Tibial nerve (tissue), 4 donors: ENCODE results near the gene MRPL44. TPM values are rescaled to one million over a fixed set of nuclear protein-coding genes. Genes with fewer than 3 reads are reported as not detected.

Experiments
- DNase-seq, 2 donors: peaks; one replicate each; pipeline ENCODE4 v3.0.0-alpha.2; 2019; ENCODE audit warnings: low spot score in 2 of 2
- H3K27ac ChIP-seq, 4 donors: fragments of 200-600 bp; sonication (generic) in 3 of 4; one replicate each; pipeline ENCODE4 v1.5.1; 2017 to 2019; ENCODE audit warnings: mild to moderate bottlenecking in 1 of 4
- H3K27me3 ChIP-seq, 2 donors: fragments of 200-600 bp; sonication (generic) in 1 of 2; one replicate each; pipeline versions ENCODE4 v1.5.1 to v1.6.0; 2017 to 2019
- H3K36me3 ChIP-seq, 3 donors: fragments of 200-600 bp; sonication (generic); one replicate each; pipeline ENCODE4 v1.5.1; 2018 to 2019
- H3K4me1 ChIP-seq, 4 donors: fragments of 200-600 bp; sonication (generic) in 3 of 4; one replicate each; pipeline ENCODE4 v1.5.1; 2017 to 2019
- H3K4me3 ChIP-seq, 4 donors: fragments of 200-600 bp; sonication (generic) in 3 of 4; one replicate each; pipeline ENCODE4 v1.5.1; 2017 to 2019; ENCODE audit warnings: mild to moderate bottlenecking in 1 of 4, moderate library complexity in 1 of 4
- H3K9me3 ChIP-seq, 4 donors: fragments of 200-600 bp; sonication (generic) in 3 of 4; one replicate each; pipeline ENCODE4 v1.5.1; 2017 to 2019
- EP300 ChIP-seq, 2 donors: sonication (generic); formaldehyde crosslinking; IDR thresholded peaks; one replicate each; pipeline ENCODE4 v1.6.1; 2017; ENCODE audit warnings: antibody characterized with exemption in 2 of 2, mild to moderate bottlenecking in 1 of 2
- POLR2A ChIP-seq, 2 donors: fragments of 450-650 bp; IDR thresholded peaks; one replicate each; pipeline ENCODE4 v1.6.1; 2017; ENCODE audit warnings: antibody characterized with exemption in 2 of 2, mild to moderate bottlenecking in 2 of 2, moderate library complexity in 2 of 2
- WGBS, 2 donors: methylation state at CpG; one replicate each; pipeline ENCODE4 v1.1.5; 2018; 5-methylcytosine and 5-hydroxymethylcytosine counted together
- total RNA-seq, 4 donors: library from RNA; depleted of rRNA; stranded (reverse); fragments of >200 nt; gene quantifications; one replicate each; pipeline ENCODE4 v1.1.0, GENCODE V29; 2016
- TF ChIP-seq, protein P1 (sequence below), 5 experiments: fragments of 200-600 bp in 3 of 5; fragments of 450-650 bp in 2 of 5; sonication (generic) in 3 of 5; IDR thresholded peaks; one replicate each; pipeline ENCODE4 v1.5.1; 2016 to 2019; ENCODE audit warnings: antibody characterized with exemption in 5 of 5, mild to moderate bottlenecking in 3 of 5, moderate library complexity in 2 of 5

The MRPL44 gene
- total RNA-seq, 4 donors from 2014 or later = 17.7 to 27.3 (median 20.2) TPM

DNA sequence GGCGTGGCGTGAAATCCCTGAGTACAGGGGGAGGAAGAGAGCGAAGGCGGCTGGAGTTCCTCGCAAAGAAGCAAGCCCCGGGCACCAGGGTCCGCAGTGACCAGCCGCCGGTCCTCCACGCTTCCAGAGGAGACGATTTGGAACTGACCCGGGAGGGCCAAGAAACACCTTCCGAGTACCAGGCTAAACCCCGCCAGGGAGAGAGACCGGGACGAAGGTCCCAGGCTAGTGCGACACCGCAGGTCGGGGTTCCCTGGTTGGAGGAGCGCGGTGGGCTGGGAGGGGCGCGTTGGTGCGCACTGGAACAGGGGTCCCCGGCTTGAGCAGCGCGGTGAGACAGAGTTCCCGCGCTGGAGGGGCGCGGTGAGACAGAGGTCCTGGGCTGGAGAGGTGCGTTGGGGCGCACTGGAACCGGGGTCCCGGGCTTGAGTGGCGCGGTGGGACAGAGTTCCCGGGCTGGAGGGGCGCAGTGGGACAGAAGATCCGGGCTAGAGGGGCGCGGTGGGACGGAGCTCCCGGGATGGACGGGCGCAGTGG lies 13.0 kb upstream of the MRPL44 start:
- peak overlapping the region; percentile 88 to 99 (median 96) for H3K27ac ChIP-seq
- no peaks in the 10 kb centered on the region for H3K36me3 ChIP-seq
- H3K4me1 ChIP-seq = peaks cover 0 to 52% (median 16%) of the 10 kb centered on the region in 4 donors
- WGBS, 2 donors = 1% methylated on average over 42 to 43 of the region's 46 CpGs
- H3K4me3 ChIP-seq = peak overlapping the region; percentile 98 to 100 (median 99)
- H3K9me3 ChIP-seq = no peaks in the 10 kb centered on the region
- TF ChIP-seq EP300 (IDR thresholded peaks at IDR 0.05) (no peak), POLR2A (IDR thresholded peaks at IDR 0.05) (no peak)
- TF ChIP-seq, protein P1, sequence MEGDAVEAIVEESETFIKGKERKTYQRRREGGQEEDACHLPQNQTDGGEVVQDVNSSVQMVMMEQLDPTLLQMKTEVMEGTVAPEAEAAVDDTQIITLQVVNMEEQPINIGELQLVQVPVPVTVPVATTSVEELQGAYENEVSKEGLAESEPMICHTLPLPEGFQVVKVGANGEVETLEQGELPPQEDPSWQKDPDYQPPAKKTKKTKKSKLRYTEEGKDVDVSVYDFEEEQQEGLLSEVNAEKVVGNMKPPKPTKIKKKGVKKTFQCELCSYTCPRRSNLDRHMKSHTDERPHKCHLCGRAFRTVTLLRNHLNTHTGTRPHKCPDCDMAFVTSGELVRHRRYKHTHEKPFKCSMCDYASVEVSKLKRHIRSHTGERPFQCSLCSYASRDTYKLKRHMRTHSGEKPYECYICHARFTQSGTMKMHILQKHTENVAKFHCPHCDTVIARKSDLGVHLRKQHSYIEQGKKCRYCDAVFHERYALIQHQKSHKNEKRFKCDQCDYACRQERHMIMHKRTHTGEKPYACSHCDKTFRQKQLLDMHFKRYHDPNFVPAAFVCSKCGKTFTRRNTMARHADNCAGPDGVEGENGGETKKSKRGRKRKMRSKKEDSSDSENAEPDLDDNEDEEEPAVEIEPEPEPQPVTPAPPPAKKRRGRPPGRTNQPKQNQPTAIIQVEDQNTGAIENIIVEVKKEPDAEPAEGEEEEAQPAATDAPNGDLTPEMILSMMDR (IDR thresholded peaks at IDR 0.05) = no peak
- DNase-seq = peak in 1 of 2 donors; percentile 26
- no peaks in the 10 kb centered on the region for H3K27me3 ChIP-seq

DNA sequence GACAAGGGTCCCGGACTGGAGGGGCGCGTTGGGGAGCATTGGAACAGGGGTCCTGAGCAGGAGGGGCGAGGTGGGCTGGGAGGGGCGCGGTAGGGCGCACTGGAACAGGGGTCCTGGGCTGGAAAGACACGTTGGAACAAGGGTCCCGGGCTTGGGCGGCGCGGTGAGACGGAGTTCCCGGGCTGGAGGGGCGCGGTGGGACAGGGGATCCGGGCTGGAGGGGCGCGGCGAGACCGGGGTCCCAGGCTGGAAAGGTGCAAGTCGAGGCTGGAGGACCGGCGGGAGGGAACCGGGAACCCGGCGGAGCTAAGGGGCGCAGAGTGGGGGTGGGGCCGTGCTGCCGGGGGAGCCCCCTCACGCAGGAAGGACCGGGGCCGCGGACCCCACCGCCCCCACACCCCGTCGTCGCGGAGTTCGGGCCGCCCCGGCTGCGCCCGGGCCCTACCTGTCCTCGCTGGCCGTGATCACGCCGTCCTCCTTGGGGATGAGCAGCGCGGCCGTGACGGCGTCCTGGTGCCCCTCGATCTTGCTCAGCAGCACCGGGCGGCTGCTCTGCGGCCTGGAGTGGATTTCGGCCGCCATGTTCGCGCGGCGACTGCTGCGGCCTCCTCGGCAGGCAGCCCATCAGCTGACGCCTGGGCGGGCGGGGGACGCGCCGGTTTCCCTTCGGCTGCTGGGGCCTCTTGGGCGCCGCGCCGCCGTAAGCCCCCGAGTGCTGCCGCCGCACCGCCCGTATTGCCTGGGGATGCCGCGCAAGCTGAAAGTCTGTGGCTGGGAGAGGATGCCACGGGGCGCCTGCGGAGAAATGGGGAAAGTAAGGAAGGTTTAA lies 12.3 kb upstream of the MRPL44 start, which contains the start of gene WDFY1:
TSS of gene WDFY1 (minus strand) at position 633 of the 829 bp plus-strand sequence. CDS start at position 582, 51 bp downstream.
- peak within 1 kb of the TSS; percentile 88 to 99 (median 96) for H3K27ac ChIP-seq
- H3K4me1 ChIP-seq = peaks cover 0 to 45% (median 16%) of the 10 kb centered on the region in 4 donors
- 1 to 2% methylated on average over 55 to 58 of the region's 87 CpGs for WGBS, 2 donors
- H3K9me3 ChIP-seq = no peaks in the 10 kb centered on the region
- TF ChIP-seq, protein P1 (IDR thresholded peaks at IDR 0.05) = peak in 1 of 5 experiments; percentile 40
- peak; percentile 48 to 79 for TF ChIP-seq POLR2A (IDR thresholded peaks at IDR 0.05)
- peak in 1 of 2 donors; percentile 94 for TF ChIP-seq EP300 (IDR thresholded peaks at IDR 0.05)
- no peaks in the 10 kb centered on the region for H3K36me3 ChIP-seq
- peak within 1 kb of the TSS; percentile 98 to 100 (median 99) for H3K4me3 ChIP-seq
- no peaks in the 10 kb centered on the region for H3K27me3 ChIP-seq
- DNase-seq = peak; percentile 67 to 68

DNA sequence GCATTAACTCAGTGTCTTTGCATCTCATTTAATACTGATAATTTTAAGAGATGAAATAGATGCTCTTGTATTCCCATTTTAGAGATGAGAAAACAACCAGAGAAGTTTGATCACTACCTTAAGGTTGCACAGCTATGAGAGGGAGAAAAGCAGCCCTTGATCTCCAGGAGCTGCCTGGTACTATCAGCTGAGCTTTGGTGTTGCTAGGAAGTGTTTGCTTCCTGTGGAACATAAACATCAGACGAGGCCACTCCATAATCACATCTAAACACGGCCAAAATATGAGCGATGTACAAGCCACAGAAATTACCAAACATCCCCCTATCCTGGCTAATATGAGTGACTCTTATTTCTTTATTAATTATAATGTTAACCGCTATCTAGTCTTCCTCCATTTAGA lies 11.5 kb upstream of the MRPL44 start:
- H3K27ac ChIP-seq = peak overlapping the region in 2 of 4 donors; percentile 98 to 99
- WGBS, 2 donors = 57 to 62% methylated on average over 4 of the region's 4 CpGs

DNA sequence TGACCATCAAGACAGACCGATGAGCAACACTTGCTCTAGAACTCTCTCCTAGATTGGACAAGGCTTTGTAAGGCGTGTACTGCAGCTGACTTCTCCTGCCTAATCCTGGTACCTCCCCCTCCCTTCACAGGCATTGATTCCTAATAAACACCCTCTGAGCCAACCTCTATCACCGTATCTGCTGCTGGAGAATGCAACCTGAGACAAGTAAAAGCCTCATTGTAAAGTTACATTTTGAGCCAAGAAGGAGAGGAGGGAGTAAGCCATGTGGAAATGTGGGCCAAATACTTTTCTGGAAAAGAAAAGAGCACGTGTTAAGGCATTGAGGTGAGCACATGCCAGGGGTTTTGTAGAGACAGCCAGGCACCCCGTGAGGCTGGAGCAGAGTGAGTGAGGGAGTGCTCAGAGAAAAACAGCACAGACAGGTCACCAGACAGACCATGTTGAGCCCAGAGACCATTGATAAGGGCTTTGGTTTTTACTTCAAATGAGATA lies 9.5 kb upstream of the MRPL44 start:
- Histone ChIP-seq H3K36me3 (no peaks in the 10 kb centered on the region), H3K27me3 (no peaks in the 10 kb centered on the region), H3K27ac (no peak overlapping the region), H3K4me3 (no peak overlapping the region), H3K9me3 (no peaks in the 10 kb centered on the region), H3K4me1 (peaks cover 0 to 30% (median 9%) of the 10 kb centered on the region in 4 donors)
- 37 to 40% methylated on average over 5 of the region's 5 CpGs for WGBS, 2 donors
- TF ChIP-seq POLR2A (IDR thresholded peaks at IDR 0.05) = no peak
- no peak for TF ChIP-seq EP300 (IDR thresholded peaks at IDR 0.05)
- TF ChIP-seq, protein P1 (IDR thresholded peaks at IDR 0.05) = no peak
- DNase-seq = no peak

More for the DNA sequence above, 11.5 kb upstream of the MRPL44 start:
- Histone ChIP-seq H3K9me3 (no peaks in the 10 kb centered on the region), H3K27me3 (no peaks in the 10 kb centered on the region), H3K4me1 (peaks cover 0 to 45% (median 16%) of the 10 kb centered on the region in 4 donors), H3K4me3 (peak overlapping the region in 3 of 4 donors; percentile 98 to 100 (median 99)), H3K36me3 (no peaks in the 10 kb centered on the region)
- TF ChIP-seq, protein P1 (IDR thresholded peaks at IDR 0.05) = no peak
- TF ChIP-seq EP300 (IDR thresholded peaks at IDR 0.05) (no peak), POLR2A (IDR thresholded peaks at IDR 0.05) (no peak)
- DNase-seq = no peak
